A549 (cell line): ENCODE results near the gene CFAP97.

ENCODE experiments used
- EP300 ChIP-seq, 2 experiments: fragments of >200 bp; sonication (Bioruptor Twin); formaldehyde crosslinking; IDR thresholded peaks; 2 replicates in 1 of 2; 3 replicates in 1 of 2; pipeline ENCODE4 v1.6.1; 2016 to 2017
- TP53 ChIP-seq: fragments of 250-450 bp; sonication (Bioruptor Pico); IDR thresholded peaks from 2 replicates; pipeline ENCODE4 v1.5.0; 2021; ENCODE audit warnings: mild to moderate bottlenecking, moderate library complexity
- TF ChIP-seq, protein P1 (sequence below): fragments of >200 bp; sonication (Bioruptor Twin); formaldehyde crosslinking; IDR thresholded peaks from 3 replicates; pipeline ENCODE4 v1.5.1; 2016

DNA sequence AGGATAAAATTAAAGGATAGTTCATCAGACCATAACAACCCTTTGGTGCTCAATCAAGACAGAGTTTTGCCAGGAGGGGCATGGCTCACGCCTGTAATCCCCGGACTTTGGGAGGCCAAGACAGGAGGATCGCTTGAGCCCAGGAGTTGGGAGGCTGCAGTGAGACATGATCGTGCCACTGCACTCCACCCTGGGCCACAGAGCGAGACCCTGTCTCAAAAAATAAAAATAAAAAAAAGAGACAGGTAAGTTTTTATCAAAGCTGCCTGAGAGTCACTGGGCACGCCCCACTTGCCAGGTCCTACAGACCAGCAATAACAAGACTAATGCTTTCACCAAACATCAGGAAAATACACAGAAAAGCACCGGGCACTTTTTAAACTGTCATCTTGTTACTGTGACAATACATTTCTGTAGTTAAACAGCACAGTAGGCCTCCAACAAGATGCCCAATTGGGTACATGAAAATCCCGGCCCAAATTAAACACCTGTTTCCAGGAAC is 765 bp downstream of the CFAP97 start:
- TF ChIP-seq, protein P1, sequence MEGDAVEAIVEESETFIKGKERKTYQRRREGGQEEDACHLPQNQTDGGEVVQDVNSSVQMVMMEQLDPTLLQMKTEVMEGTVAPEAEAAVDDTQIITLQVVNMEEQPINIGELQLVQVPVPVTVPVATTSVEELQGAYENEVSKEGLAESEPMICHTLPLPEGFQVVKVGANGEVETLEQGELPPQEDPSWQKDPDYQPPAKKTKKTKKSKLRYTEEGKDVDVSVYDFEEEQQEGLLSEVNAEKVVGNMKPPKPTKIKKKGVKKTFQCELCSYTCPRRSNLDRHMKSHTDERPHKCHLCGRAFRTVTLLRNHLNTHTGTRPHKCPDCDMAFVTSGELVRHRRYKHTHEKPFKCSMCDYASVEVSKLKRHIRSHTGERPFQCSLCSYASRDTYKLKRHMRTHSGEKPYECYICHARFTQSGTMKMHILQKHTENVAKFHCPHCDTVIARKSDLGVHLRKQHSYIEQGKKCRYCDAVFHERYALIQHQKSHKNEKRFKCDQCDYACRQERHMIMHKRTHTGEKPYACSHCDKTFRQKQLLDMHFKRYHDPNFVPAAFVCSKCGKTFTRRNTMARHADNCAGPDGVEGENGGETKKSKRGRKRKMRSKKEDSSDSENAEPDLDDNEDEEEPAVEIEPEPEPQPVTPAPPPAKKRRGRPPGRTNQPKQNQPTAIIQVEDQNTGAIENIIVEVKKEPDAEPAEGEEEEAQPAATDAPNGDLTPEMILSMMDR, result no peak
- no peak for TF ChIP-seq EP300 (IDR thresholded peaks at IDR 0.05)
- TF ChIP-seq TP53 (CRISPR knock-in tag), result no peak
